ENCODE data around the gene ZNF598. TPM values are rescaled to one million over a fixed set of nuclear protein-coding genes. Genes with fewer than 3 reads are reported as not detected.

The ZNF598 gene
- total and polyA plus RNA-seq, 2 of the 13 experiments (the other 11 are each of a cell fraction or from before 2014, with no cell fraction given), result 13.5 to 14.2 TPM

DNA sequence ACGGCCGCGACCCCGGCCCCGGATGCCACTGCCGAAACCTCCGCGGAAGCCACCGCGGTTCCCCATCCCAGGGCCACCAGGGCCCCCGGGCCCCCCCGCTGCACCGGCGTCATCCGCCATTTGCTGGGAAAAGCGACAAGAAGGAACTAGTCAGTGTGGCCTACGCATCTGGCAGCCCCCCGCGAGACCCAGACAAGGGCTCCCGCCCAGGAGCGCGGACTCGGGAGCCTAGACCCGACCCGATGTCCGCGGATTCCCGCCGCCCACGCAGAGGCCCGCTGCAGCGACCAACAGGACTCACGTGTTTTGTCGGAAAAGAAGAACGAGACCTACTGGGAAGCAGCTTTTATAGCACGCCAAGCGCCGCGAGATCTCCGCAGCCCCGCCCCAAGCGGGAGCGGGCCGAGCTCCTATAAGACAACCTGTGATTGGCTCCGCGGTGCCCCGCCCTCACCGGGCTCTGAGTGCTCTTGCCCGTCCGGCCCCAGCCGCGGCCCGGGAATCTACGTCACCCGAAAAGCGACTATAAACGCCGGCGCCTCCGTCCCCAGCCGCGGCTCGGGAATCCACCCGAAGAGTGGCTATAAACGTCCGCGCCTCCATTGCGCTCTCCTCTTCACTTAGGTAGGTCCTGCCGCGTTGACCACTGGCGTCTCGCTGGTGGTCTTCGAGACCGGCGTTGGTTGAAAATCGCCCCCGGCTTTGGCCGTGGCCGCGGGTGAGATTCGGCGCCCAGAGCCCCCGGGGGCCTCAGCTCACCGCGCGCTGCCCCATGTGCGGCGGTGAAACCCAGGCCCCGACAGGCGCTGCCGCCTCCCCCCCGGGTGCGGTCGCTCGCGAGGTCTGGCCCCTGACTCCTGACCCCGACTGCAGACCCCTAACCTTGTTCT, 44.9 kb downstream of the ZNF598 start, which contains the start of gene RPS2 (continued):
- TF ChIP-seq MXD3 (CRISPR knock-in tag; IDR thresholded peaks at IDR 0.05) (peak; percentile 85), SMAD3 (CRISPR knock-in tag; IDR thresholded peaks at IDR 0.05) (peak; percentile 62; the same call in 1 of the 2 replicates), ZBTB10 (CRISPR knock-in tag; IDR thresholded peaks at IDR 0.05; ENCODE audit: borderline replicate concordance) (0 out of 2 replicates have a peak, but pooled peaks have one; percentile 46), ZNF773 (CRISPR knock-in tag; IDR thresholded peaks at IDR 0.05; ENCODE audit: borderline replicate concordance) (peak; percentile 78; the same call in 1 of the 2 replicates), ZSCAN12 (CRISPR knock-in tag; IDR thresholded peaks at IDR 0.05) (peak; percentile 44; the same call in 1 of the 2 replicates), TARDBP (CRISPR knock-in tag; IDR thresholded peaks at IDR 0.05) (no peak), YY1 (IDR thresholded peaks at IDR 0.05; ENCODE audit: insufficient read depth, insufficient replicate concordance, low read depth, low read length) (peak; percentile 75), ZSCAN20 (CRISPR knock-in tag; IDR thresholded peaks at IDR 0.05; ENCODE audit: borderline replicate concordance) (0 out of 2 replicates have a peak, but pooled peaks have one; percentile 56), ZNF205 (CRISPR knock-in tag; IDR thresholded peaks at IDR 0.05) (peak; percentile 62; the same call in 1 of the 2 replicates), ZNF343 (CRISPR knock-in tag; IDR thresholded peaks at IDR 0.05) (peak; percentile 79; the same call in 1 of the 2 replicates), RBFOX2 (IDR thresholded peaks at IDR 0.05; ENCODE audit: low read depth, low read length) (peak; percentile 100), MAX (IDR thresholded peaks at IDR 0.05) (peak; percentile 92)
- TF ChIP-seq, protein P1, sequence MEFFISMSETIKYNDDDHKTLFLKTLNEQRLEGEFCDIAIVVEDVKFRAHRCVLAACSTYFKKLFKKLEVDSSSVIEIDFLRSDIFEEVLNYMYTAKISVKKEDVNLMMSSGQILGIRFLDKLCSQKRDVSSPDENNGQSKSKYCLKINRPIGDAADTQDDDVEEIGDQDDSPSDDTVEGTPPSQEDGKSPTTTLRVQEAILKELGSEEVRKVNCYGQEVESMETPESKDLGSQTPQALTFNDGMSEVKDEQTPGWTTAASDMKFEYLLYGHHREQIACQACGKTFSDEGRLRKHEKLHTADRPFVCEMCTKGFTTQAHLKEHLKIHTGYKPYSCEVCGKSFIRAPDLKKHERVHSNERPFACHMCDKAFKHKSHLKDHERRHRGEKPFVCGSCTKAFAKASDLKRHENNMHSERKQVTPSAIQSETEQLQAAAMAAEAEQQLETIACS (CRISPR knock-in tag; IDR thresholded peaks at IDR 0.05), result 0 out of 2 replicates have a peak, but pooled peaks have one; percentile 8
- TF ChIP-seq, protein P2, sequence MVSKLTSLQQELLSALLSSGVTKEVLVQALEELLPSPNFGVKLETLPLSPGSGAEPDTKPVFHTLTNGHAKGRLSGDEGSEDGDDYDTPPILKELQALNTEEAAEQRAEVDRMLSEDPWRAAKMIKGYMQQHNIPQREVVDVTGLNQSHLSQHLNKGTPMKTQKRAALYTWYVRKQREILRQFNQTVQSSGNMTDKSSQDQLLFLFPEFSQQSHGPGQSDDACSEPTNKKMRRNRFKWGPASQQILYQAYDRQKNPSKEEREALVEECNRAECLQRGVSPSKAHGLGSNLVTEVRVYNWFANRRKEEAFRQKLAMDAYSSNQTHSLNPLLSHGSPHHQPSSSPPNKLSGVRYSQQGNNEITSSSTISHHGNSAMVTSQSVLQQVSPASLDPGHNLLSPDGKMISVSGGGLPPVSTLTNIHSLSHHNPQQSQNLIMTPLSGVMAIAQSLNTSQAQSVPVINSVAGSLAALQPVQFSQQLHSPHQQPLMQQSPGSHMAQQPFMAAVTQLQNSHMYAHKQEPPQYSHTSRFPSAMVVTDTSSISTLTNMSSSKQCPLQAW (CRISPR knock-in tag; IDR thresholded peaks at IDR 0.05), result peak; percentile 69
- TF ChIP-seq, protein P3, sequence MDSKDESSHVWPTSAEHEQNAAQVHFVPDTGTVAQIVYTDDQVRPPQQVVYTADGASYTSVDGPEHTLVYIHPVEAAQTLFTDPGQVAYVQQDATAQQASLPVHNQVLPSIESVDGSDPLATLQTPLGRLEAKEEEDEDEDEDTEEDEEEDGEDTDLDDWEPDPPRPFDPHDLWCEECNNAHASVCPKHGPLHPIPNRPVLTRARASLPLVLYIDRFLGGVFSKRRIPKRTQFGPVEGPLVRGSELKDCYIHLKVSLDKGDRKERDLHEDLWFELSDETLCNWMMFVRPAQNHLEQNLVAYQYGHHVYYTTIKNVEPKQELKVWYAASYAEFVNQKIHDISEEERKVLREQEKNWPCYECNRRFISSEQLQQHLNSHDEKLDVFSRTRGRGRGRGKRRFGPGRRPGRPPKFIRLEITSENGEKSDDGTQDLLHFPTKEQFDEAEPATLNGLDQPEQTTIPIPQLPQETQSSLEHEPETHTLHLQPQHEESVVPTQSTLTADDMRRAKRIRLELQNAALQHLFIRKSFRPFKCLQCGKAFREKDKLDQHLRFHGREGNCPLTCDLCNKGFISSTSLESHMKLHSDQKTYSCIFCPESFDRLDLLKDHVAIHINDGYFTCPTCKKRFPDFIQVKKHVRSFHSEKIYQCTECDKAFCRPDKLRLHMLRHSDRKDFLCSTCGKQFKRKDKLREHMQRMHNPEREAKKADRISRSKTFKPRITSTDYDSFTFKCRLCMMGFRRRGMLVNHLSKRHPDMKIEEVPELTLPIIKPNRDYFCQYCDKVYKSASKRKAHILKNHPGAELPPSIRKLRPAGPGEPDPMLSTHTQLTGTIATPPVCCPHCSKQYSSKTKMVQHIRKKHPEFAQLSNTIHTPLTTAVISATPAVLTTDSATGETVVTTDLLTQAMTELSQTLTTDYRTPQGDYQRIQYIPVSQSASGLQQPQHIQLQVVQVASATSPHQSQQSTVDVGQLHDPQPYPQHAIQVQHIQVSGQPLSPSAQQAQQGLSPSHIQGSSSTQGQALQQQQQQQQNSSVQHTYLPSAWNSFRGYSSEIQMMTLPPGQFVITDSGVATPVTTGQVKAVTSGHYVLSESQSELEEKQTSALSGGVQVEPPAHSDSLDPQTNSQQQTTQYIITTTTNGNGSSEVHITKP (CRISPR knock-in tag; IDR thresholded peaks at IDR 0.05; ENCODE audit: low read depth), result 0 out of 2 replicates have a peak, but pooled peaks have one; percentile 27

Data from HepG2 (cell line).